ENCODE measurements around the gene CTIF.

GRCh38 chr18:48843596-48843995, 304.8 kb downstream of the CTIF start:
- TF ChIP-seq CTCF (IDR thresholded peaks at IDR 0.05) (no peak), POLR2AphosphoS5 (IDR thresholded peaks at IDR 0.05) (no peak), POLR2A (IDR thresholded peaks at IDR 0.05) (no peak), EP300 (IDR thresholded peaks at IDR 0.05) (no peak)
